K562 (cell line): ENCODE measurements around the gene MAD2L1. TPM values are rescaled to one million over a fixed set of nuclear protein-coding genes. Genes with fewer than 3 reads are reported as not detected.

Experiments used
- ATAC-seq: fragments of 200-7000 bp; cut with Tn5 transposase; 3 replicates; pipeline ENCODE4 v1.9.1; 2020; ENCODE audit warnings: moderate library complexity
- BruUV-seq: library from RNA; stranded (reverse); fragments of 400-500 nt; replicated peaks from 2 replicates; lab custom pipeline; 2021; lab: Mats Ljungman, UMichigan
- CTCF ChIA-PET: fragments of 300-600 bp; formaldehyde crosslinking; extraction: SDS; loops from one replicate; lab custom pipeline; 2021; ENCODE audit warnings: low intra/inter-chr PET ratio; lab: Yijun Ruan, JAX
- POLR2A ChIA-PET: fragments of 300-600, 350-650 bp; sonication (Branson Sonifier 250); formaldehyde crosslinking; extraction: SDS; loops from one replicate; lab custom pipeline; 2021; ENCODE audit warnings: antibody characterized with exemption, inconsistent platforms; lab: Yijun Ruan, JAX
- DNase-seq, 4 experiments: peaks; one replicate each; pipeline versions ENCODE4 v3.0.0 to v3.0.0-alpha.2; 2011 to 2018; ENCODE audit warnings: low spot score in 3 of 4, mixed read lengths in 3 of 4; ENCODE audit errors: extremely low read depth in 1 of 4
- FAIRE-seq: peaks from 2 replicates; lab custom pipeline; 2011; peaks lifted over from hg19 to GRCh38; lab: Jason Lieb, UNC
- H2AFZ ChIP-seq: 2 replicates; pipeline ENCODE4 v1.6.0; 2011; ENCODE audit warnings: low read depth, low read length, control low read depth, inconsistent platforms
- H3K27ac ChIP-seq: fragments of 200-600 bp; 3 replicates; pipeline ENCODE4 v1.8.0; 2011; ENCODE audit warnings: low read depth, mild to moderate bottlenecking, control low read depth, inconsistent platforms, low read length, moderate library complexity, mixed read lengths; ENCODE audit errors: extremely low read depth
- H3K27me3 ChIP-seq, 2 experiments: fragments of 300-600 bp in 1 of 2; 2 replicates in 1 of 2; 3 replicates in 1 of 2; pipeline versions ENCODE4 v1.6.0 to v1.8.0; 2011; ENCODE audit warnings: inconsistent platforms in 2 of 2, low read length in 2 of 2, mild to moderate bottlenecking in 1 of 2, mixed read lengths in 1 of 2, moderate library complexity in 1 of 2; ENCODE audit not compliant: control insufficient read depth in 2 of 2, insufficient read depth in 2 of 2
- H3K36me3 ChIP-seq: fragments of 300-600 bp; 3 replicates; pipeline ENCODE4 v1.8.0; 2011; ENCODE audit warnings: mild to moderate bottlenecking, low read length, inconsistent platforms; ENCODE audit not compliant: control insufficient read depth, insufficient read depth
- H3K4me1 ChIP-seq, 2 experiments: fragments of 200-600 bp in 1 of 2; replicated peaks in 1 of 2; 2 replicates in 1 of 2; 3 replicates in 1 of 2; pipeline versions ENCODE4 v1.5.1 to v1.8.0; 2011; ENCODE audit warnings: inconsistent platforms in 2 of 2, low read length in 2 of 2, mild to moderate bottlenecking in 1 of 2, mixed read lengths in 1 of 2, moderate library complexity in 1 of 2; ENCODE audit not compliant: control insufficient read depth in 2 of 2, insufficient read depth in 2 of 2
- H3K4me2 ChIP-seq: 2 replicates; pipeline ENCODE4 v1.6.1; 2011; ENCODE audit warnings: low read length, control low read depth, inconsistent platforms, mixed read lengths; ENCODE audit not compliant: insufficient read depth
- H3K4me3 ChIP-seq: fragments of 200-600 bp; sonication (generic), shearing (Covaris generic); 2 replicates; pipeline ENCODE4 v1.5.1; 2016; ENCODE audit warnings: control low read depth, inconsistent platforms
- H3K79me2 ChIP-seq: fragments of 200-600 bp; 3 replicates; pipeline ENCODE4 v1.8.0; 2011; ENCODE audit warnings: low read length, inconsistent platforms; ENCODE audit not compliant: control insufficient read depth, insufficient read depth
- H3K9ac ChIP-seq, 2 experiments: 2 replicates each; pipeline versions ENCODE4 v1.6.0 to v1.6.1; 2011; ENCODE audit warnings: low read depth in 2 of 2, low read length in 2 of 2, control low read depth in 1 of 2, inconsistent platforms in 1 of 2, mild to moderate bottlenecking in 1 of 2, mixed read lengths in 1 of 2; ENCODE audit not compliant: insufficient read depth in 1 of 2
- H3K9me1 ChIP-seq: one replicate; pipeline ENCODE4 v1.6.0; 2011; ENCODE audit warnings: inconsistent platforms, mild to moderate bottlenecking, low read length, moderate library complexity; ENCODE audit not compliant: control insufficient read depth, insufficient read depth
- H3K9me3 ChIP-seq: replicated peaks from 2 replicates; pipeline ENCODE4 v1.5.1; 2011; ENCODE audit warnings: low read depth, low read length, inconsistent platforms; ENCODE audit not compliant: control insufficient read depth, insufficient read depth
- H4K20me1 ChIP-seq: replicated peaks from 2 replicates; pipeline ENCODE4 v1.6.1; 2011; ENCODE audit warnings: low read length, inconsistent platforms, mixed read lengths; ENCODE audit not compliant: control insufficient read depth, insufficient read depth
- C11orf30 ChIP-seq: fragments of 450-650 bp; IDR thresholded peaks from 2 replicates; pipeline ENCODE4 v1.6.1; 2016; ENCODE audit warnings: low read depth, mild to moderate bottlenecking
- DNMT1 ChIP-seq: fragments of 450-650 bp; IDR thresholded peaks from 2 replicates; pipeline ENCODE4 v1.6.1; 2016; ENCODE audit warnings: antibody characterized with exemption, mild to moderate bottlenecking
- GTF3C2 ChIP-seq: IDR thresholded peaks from 3 replicates; pipeline ENCODE4 v1.6.1; 2011; ENCODE audit warnings: borderline replicate concordance, mild to moderate bottlenecking, moderate library complexity; ENCODE audit not compliant: insufficient read length; ENCODE audit errors: extremely low read depth
- HDAC3 ChIP-seq: fragments of 450-650 bp; IDR thresholded peaks from 2 replicates; pipeline ENCODE4 v1.6.1; 2018; ENCODE audit warnings: borderline replicate concordance, mild to moderate bottlenecking, moderate library complexity; ENCODE audit not compliant: partially characterized antibody
- MAFF ChIP-seq: IDR thresholded peaks from 2 replicates; pipeline ENCODE4 v1.6.1; 2012; ENCODE audit warnings: low read length, improper control_type of control experiment
- MAFG ChIP-seq: fragments of 450-650 bp; conservative IDR thresholded peaks from 2 replicates; pipeline ENCODE4 v1.6.1; 2016; ENCODE audit warnings: missing genetic modification characterization, missing compliant biosample characterization
- MAFK ChIP-seq: IDR thresholded peaks from 2 replicates; pipeline ENCODE4 v1.6.1; 2011; ENCODE audit warnings: low read length, improper control_type of control experiment
- NFIC ChIP-seq: fragments of 450-650 bp; IDR thresholded peaks from 2 replicates; pipeline ENCODE4 v1.6.1; 2017; ENCODE audit warnings: mild to moderate bottlenecking, inconsistent platforms
- PTRF ChIP-seq: fragments of 450-650 bp; IDR thresholded peaks from 2 replicates; pipeline ENCODE4 v1.6.1; 2016; ENCODE audit warnings: mild to moderate bottlenecking, missing genetic modification characterization, missing compliant biosample characterization
- SLC30A9 ChIP-seq: fragments of 250-450 bp; sonication (Bioruptor Pico); IDR thresholded peaks from 2 replicates; pipeline ENCODE4 v1.8.0; 2022; ENCODE audit warnings: mild to moderate bottlenecking, moderate library complexity
- SMARCB1 ChIP-seq: IDR thresholded peaks from 2 replicates; pipeline ENCODE4 v1.6.1; 2011; ENCODE audit warnings: improper control_type of control experiment, low read depth; ENCODE audit not compliant: insufficient read length
- USF1 ChIP-seq: sonication (generic); formaldehyde crosslinking; IDR thresholded peaks from 2 replicates; pipeline ENCODE4 v1.9.0; 2022; ENCODE audit warnings: mild to moderate bottlenecking, missing genetic modification reagents
- XRCC5 ChIP-seq: fragments of 200-400 bp; formaldehyde crosslinking; IDR thresholded peaks from 2 replicates; pipeline ENCODE4 v1.6.1; 2017; ENCODE audit warnings: low read depth, mild to moderate bottlenecking, low read length
- ZNF133 ChIP-seq: fragments of 250-450 bp; sonication (Bioruptor Pico); IDR thresholded peaks from 2 replicates; pipeline ENCODE4 v1.4.0; 2020; ENCODE audit warnings: mild to moderate bottlenecking
- ZNF316 ChIP-seq: fragments of 450-650 bp; IDR thresholded peaks from 2 replicates; pipeline ENCODE4 v1.6.1; 2016
- WGBS: fragments of 100-300 bp; shearing (Covaris generic); methylation state at CpG from one replicate; pipeline ENCODE4 v1.1.6; 2016; ENCODE audit warnings: low coverage, mixed read lengths; ENCODE audit not compliant: insufficient coverage; ENCODE audit errors: missing lambda C conversion rate; 5-methylcytosine and 5-hydroxymethylcytosine counted together
- in situ Hi-C: fragments of 300-500 bp; cut with MboI; formaldehyde crosslinking; loops from 4 replicates; pipeline ENCODE4 v1.15.0; 2018; ENCODE audit warnings: inconsistent platforms, mixed read lengths
- intact Hi-C: fragments of 100-400 bp; cut with micrococcal nuclease; formaldehyde crosslinking; loops from 2 replicates; pipeline ENCODE4 v1.14.2; 2022
- polyA plus RNA-seq, 8 experiments: library from polyadenylated mRNA; depleted of rRNA in 4 of 8; stranded (reverse) in 5 of 8; unstranded in 3 of 8; fragments of >200 nt; fragmentation: Nextera tagmentation in 2 of 8; fragmentation: Illumina TruSeq in 1 of 8; extraction: Ambion mirVana in 2 of 8; extraction: Trizol in 1 of 8; gene quantifications; 2 replicates each; pipeline versions ENCODE4 v1.2.1 to v1.2.3, GENCODE V29; 2011 to 2014; ENCODE audit warnings: inconsistent platforms in 1 of 8, missing spikeins in 1 of 8
- total RNA-seq, 7 experiments: library from RNA; depleted of rRNA in 6 of 7; stranded (reverse); fragments of >200 nt in 6 of 7; fragmentation: Illumina TruSeq in 2 of 7; extraction: Trizol in 2 of 7; gene quantifications; 2 replicates each; pipeline versions ENCODE4 v1.2.1 to v1.2.3, GENCODE V29; 2011 to 2021; ENCODE audit warnings: low replicate concordance in 1 of 7

The MAD2L1 gene
- total and polyA plus RNA-seq, 9 of the 15 experiments (the other 6 are each of a cell fraction or from before 2014, with no cell fraction given), result 75.0 to 494 (median 129) TPM

GRCh38 chr4:120111745-120112144 lies 45.1 kb upstream of the MAD2L1 start:
- Histone ChIP-seq H3K4me1 (no peaks in the 10 kb centered on the region), H3K36me3 (no peaks in the 10 kb centered on the region), H3K27me3 (no peaks in the 10 kb centered on the region), H4K20me1 (no peaks in the 10 kb centered on the region), H3K4me3 (no peak overlapping the region), H3K4me2 (no peak overlapping the region), H3K9ac (no peak overlapping the region), H3K9me3 (no peaks in the 10 kb centered on the region), H3K9me1 (no peaks in the 10 kb centered on the region), H2AFZ (no peak overlapping the region), H3K79me2 (no peaks in the 10 kb centered on the region), H3K27ac (no peak overlapping the region)
- ATAC-seq, result no peak
- BruUV-seq, result no TSS peak
- CTCF ChIA-PET, result no interaction called here
- DNase-seq, result no peak
- TF ChIP-seq MAFF (peak; percentile 91), HDAC3 (no peak), C11orf30 (peak; percentile 78), SLC30A9 (CRISPR knock-in tag) (no peak), SMARCB1 (no peak), ZNF316 (peak; percentile 94), MAFK (peak; percentile 92), MAFG (peak; percentile 82)
- POLR2A ChIA-PET, result no interaction called here
- in situ Hi-C loops (no loop called here), intact Hi-C loops (no loop called here)
- WGBS, result 5% methylated on average over 1 of the region's 1 CpG
- FAIRE-seq, result no peak

- Histone ChIP-seq H3K9me3 (no peaks in the 10 kb centered on the region), H2AFZ (no peak overlapping the region), H3K4me3 (no peak overlapping the region), H3K4me1 (no peaks in the 10 kb centered on the region), H3K4me2 (no peak overlapping the region), H3K27me3 (no peaks in the 10 kb centered on the region), H3K27ac (no peak overlapping the region), H4K20me1 (no peaks in the 10 kb centered on the region), H3K79me2 (no peaks in the 10 kb centered on the region), H3K36me3 (no peaks in the 10 kb centered on the region), H3K9me1 (no peaks in the 10 kb centered on the region), H3K9ac (no peak overlapping the region)
- intact Hi-C loops, result no loop called here
- ChIA-PET CTCF (no interaction called here), POLR2A (no interaction called here)
- FAIRE-seq (no peak), DNase-seq (no peak), ATAC-seq (no peak)
- in situ Hi-C loops, result no loop called here
- BruUV-seq, result no TSS peak
- TF ChIP-seq USF1 (CRISPR knock-in tag), result no peak
- no peak for TF ChIP-seq DNMT1
- TF ChIP-seq NFIC, result no peak
- no peak for TF ChIP-seq PTRF (tag)
- TF ChIP-seq GTF3C2, result no peak
- TF ChIP-seq ZNF133, result no peak
- TF ChIP-seq XRCC5, result no peak
These were observed 42.8 kb upstream of the MAD2L1 start for GRCh38 chr4:120109406-120109805.
